GM18868 (cell line): ENCODE data around the gene GCFC2.

Experiments
- ATAC-seq: cut with Tn5 transposase; IDR thresholded peaks from one replicate; pipeline ENCODE4 v1.9.1; 2021; ENCODE audit warnings: mild to moderate bottlenecking, moderate library complexity; ENCODE audit not compliant: unreplicated experiment

The GCFC2 gene

GRCh38 chr2:75632813-75633212 is 77.9 kb downstream of the GCFC2 start:
- ATAC-seq = no peak

DNA sequence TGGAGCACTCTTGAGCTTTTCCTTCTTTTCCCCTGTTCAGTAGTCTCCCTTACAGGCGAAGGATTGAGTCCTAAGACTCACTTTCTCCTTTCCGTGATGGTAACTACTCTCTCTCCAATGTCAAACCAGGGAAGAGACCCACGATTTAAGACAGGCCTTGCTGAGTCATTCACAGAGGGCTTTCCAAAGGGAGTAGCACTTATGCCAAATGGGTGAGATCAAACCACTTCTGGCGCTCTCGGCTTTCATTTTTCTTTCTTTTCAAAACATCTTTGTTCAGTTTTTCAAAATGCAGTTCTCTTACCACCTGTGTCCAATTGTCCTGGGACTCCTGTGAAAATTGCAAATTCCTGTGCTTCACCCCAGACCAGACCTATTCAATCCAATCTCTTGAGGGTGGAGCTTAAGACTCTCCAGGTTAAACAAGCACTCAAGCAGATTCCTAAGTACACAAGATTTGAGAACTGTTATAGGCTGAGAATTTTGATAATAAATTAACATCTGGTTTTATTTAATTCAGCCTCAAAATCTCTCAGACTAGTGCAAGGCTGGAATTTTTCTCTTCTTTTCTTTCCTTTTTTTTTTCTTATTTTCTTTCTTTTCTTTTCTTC is 78.5 kb downstream of the GCFC2 start:
- no peak for ATAC-seq

- ATAC-seq = peak; percentile 95
Measured at GRCh38 chr2:75627902-75628504, 82.7 kb downstream of the GCFC2 start.

DNA sequence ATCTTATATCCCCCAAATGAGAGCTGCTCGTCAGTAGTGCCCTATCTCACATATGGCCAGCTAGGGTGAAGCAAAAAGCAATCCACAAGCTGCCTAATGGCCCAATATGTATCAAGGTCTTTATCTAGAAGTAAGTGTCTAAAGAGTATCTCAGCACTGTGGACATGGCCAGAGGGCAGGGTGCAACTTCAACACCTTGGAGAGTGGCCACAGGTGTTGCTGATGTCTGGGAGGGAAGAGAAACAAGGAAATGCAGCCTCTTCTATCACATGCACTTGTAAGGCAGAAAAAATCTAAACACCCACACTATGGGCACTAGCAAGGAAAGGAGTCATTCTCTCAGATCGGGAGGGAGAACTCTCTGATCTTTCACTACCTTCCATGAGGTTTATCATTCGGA is 87.8 kb downstream of the GCFC2 start:
- ATAC-seq = no peak

- no peak for ATAC-seq
Measured at GRCh38 chr2:75622500-75622899, 88.2 kb downstream of the GCFC2 start.

- ATAC-seq = no peak
Measured at GRCh38 chr2:75621228-75621627, 89.5 kb downstream of the GCFC2 start.

GRCh38 chr2:75619956-75620740 is 90.6 kb downstream of the GCFC2 start:
- ATAC-seq = no peak

- no peak for ATAC-seq
Measured at GRCh38 chr2:75616933-75617332, 93.8 kb downstream of the GCFC2 start.

DNA sequence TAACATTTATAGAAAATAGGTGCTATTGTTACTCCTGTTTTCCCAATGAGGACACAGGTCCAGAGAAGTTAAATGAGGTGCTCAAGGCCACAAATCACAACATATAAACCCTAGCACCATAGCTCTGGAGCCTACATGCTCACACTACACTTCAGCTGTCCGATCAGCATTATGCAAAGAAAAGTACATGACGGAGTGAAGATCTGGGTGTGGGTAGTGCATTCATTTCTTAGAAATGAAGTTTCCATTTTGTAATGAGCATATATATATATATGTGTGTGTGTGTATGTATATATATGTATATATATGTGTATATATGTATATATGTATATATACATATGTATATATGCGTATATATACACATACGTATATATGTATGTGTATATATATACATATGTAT is 94.3 kb downstream of the GCFC2 start:
- ATAC-seq = no peak

GRCh38 chr2:75614162-75614651 is 96.5 kb downstream of the GCFC2 start:
- no peak for ATAC-seq

GRCh38 chr2:75612862-75613243 is 97.9 kb downstream of the GCFC2 start:
- no peak for ATAC-seq
